HEK293 (cell line): Measurements from ENCODE around the gene DDX56.
A peak's percentile ranks its signal among the peaks of the same experiment; 100 is the strongest.

Source experiments
- AEBP2 ChIP-seq: fragments of 450-650 bp; formaldehyde crosslinking; IDR thresholded peaks from 2 replicates; pipeline ENCODE4 v1.5.1; 2016; ENCODE audit warnings: missing biosample characterization, missing genetic modification characterization, borderline replicate concordance
- IKZF3 ChIP-seq: fragments of 450-650 bp; IDR thresholded peaks from 2 replicates; pipeline ENCODE4 v1.5.0; 2018; ENCODE audit warnings: missing biosample characterization, mild to moderate bottlenecking, missing genetic modification characterization, moderate library complexity
- KLF16 ChIP-seq: fragments of 450-650 bp; formaldehyde crosslinking; IDR thresholded peaks from 2 replicates; pipeline ENCODE4 v1.5.1; 2017; ENCODE audit warnings: missing biosample characterization, missing genetic modification characterization
- MZF1 ChIP-seq: fragments of 450-650 bp; formaldehyde crosslinking; IDR thresholded peaks from 2 replicates; pipeline ENCODE4 v1.5.1; 2017; ENCODE audit warnings: missing biosample characterization, missing genetic modification characterization, borderline replicate concordance
- REPIN1 ChIP-seq: fragments of 450-650 bp; formaldehyde crosslinking; IDR thresholded peaks from 2 replicates; pipeline ENCODE4 v1.5.1; 2017; ENCODE audit warnings: missing biosample characterization, missing genetic modification characterization, low read depth
- SCRT1 ChIP-seq: fragments of 450-650 bp; formaldehyde crosslinking; IDR thresholded peaks from 2 replicates; pipeline ENCODE4 v1.5.1; 2016; ENCODE audit warnings: missing biosample characterization, missing genetic modification characterization, borderline replicate concordance
- SP3 ChIP-seq: fragments of 450-650 bp; formaldehyde crosslinking; IDR thresholded peaks from 2 replicates; pipeline ENCODE4 v1.5.1; 2016; ENCODE audit warnings: missing biosample characterization, missing genetic modification characterization
- ZBTB17 ChIP-seq: fragments of 450-650 bp; formaldehyde crosslinking; IDR thresholded peaks from 2 replicates; pipeline ENCODE4 v1.5.1; 2016; ENCODE audit warnings: missing biosample characterization, missing genetic modification characterization
- ZBTB21 ChIP-seq: fragments of 450-650 bp; formaldehyde crosslinking; IDR thresholded peaks from 2 replicates; pipeline ENCODE4 v1.5.1; 2017; ENCODE audit warnings: missing biosample characterization, missing genetic modification characterization
- ZBTB6 ChIP-seq: fragments of 450-650 bp; formaldehyde crosslinking; IDR thresholded peaks from 2 replicates; pipeline ENCODE4 v1.5.1; 2017; ENCODE audit warnings: missing biosample characterization, missing genetic modification characterization
- ZIC2 ChIP-seq: fragments of 450-650 bp; formaldehyde crosslinking; IDR thresholded peaks from 2 replicates; pipeline ENCODE4 v1.5.1; 2016; ENCODE audit warnings: missing biosample characterization, missing genetic modification characterization
- ZNF10 ChIP-seq: fragments of 450-650 bp; formaldehyde crosslinking; IDR thresholded peaks from 2 replicates; pipeline ENCODE4 v1.5.1; 2017; ENCODE audit warnings: missing biosample characterization, missing genetic modification characterization
- ZNF112 ChIP-seq: fragments of 450-650 bp; formaldehyde crosslinking; IDR thresholded peaks from 2 replicates; pipeline ENCODE4 v1.5.0; 2017; ENCODE audit warnings: missing biosample characterization, missing genetic modification characterization
- ZNF133 ChIP-seq: fragments of 450-650 bp; formaldehyde crosslinking; IDR thresholded peaks from 2 replicates; pipeline ENCODE4 v1.5.1; 2016; ENCODE audit warnings: missing biosample characterization, missing genetic modification characterization
- ZNF138 ChIP-seq: fragments of 450-650 bp; formaldehyde crosslinking; IDR thresholded peaks from 2 replicates; pipeline ENCODE4 v1.5.1; 2016; ENCODE audit warnings: missing biosample characterization, missing genetic modification characterization, borderline replicate concordance
- ZNF16 ChIP-seq: fragments of 450-650 bp; formaldehyde crosslinking; IDR thresholded peaks from 2 replicates; pipeline ENCODE4 v1.5.1; 2016; ENCODE audit warnings: low read depth, missing biosample characterization, missing genetic modification characterization
- ZNF175 ChIP-seq: fragments of 450-650 bp; formaldehyde crosslinking; IDR thresholded peaks from 2 replicates; pipeline ENCODE4 v1.5.1; 2016; ENCODE audit warnings: missing biosample characterization, missing genetic modification characterization
- ZNF184 ChIP-seq: fragments of 450-650 bp; IDR thresholded peaks from 2 replicates; pipeline ENCODE4 v1.5.1; 2018; ENCODE audit warnings: missing biosample characterization, mild to moderate bottlenecking, missing genetic modification characterization
- ZNF2 ChIP-seq: fragments of 450-650 bp; formaldehyde crosslinking; IDR thresholded peaks from 2 replicates; pipeline ENCODE4 v1.5.1; 2016; ENCODE audit warnings: missing biosample characterization, missing genetic modification characterization
- ZNF202 ChIP-seq: fragments of 450-650 bp; formaldehyde crosslinking; IDR thresholded peaks from 2 replicates; pipeline ENCODE4 v1.5.1; 2016; ENCODE audit warnings: missing biosample characterization, missing genetic modification characterization, borderline replicate concordance
- ZNF26 ChIP-seq: fragments of 450-650 bp; formaldehyde crosslinking; IDR thresholded peaks from 2 replicates; pipeline ENCODE4 v1.5.1; 2016; ENCODE audit warnings: missing biosample characterization, missing genetic modification characterization
- ZNF280C ChIP-seq: fragments of 450-650 bp; formaldehyde crosslinking; IDR thresholded peaks from 2 replicates; pipeline ENCODE4 v1.5.1; 2016; ENCODE audit warnings: missing biosample characterization, missing genetic modification characterization
- ZNF292 ChIP-seq: fragments of 450-650 bp; formaldehyde crosslinking; IDR thresholded peaks from 2 replicates; pipeline ENCODE4 v1.5.1; 2016; ENCODE audit warnings: low read depth, missing biosample characterization, missing genetic modification characterization, borderline replicate concordance
- ZNF302 ChIP-seq: fragments of 450-650 bp; formaldehyde crosslinking; IDR thresholded peaks from 2 replicates; pipeline ENCODE4 v1.5.1; 2016; ENCODE audit warnings: missing biosample characterization, missing genetic modification characterization, low read depth
- ZNF335 ChIP-seq: fragments of 450-650 bp; formaldehyde crosslinking; conservative IDR thresholded peaks from 2 replicates; pipeline ENCODE4 v1.5.1; 2016; ENCODE audit warnings: missing biosample characterization, missing genetic modification characterization
- ZNF544 ChIP-seq: fragments of 450-650 bp; formaldehyde crosslinking; IDR thresholded peaks from 2 replicates; pipeline ENCODE4 v1.5.0; 2017; ENCODE audit warnings: missing biosample characterization, missing genetic modification characterization
- ZNF549 ChIP-seq: fragments of 450-650 bp; IDR thresholded peaks from 2 replicates; pipeline ENCODE4 v1.5.1; 2018; ENCODE audit warnings: missing biosample characterization, missing genetic modification characterization, mild to moderate bottlenecking, inconsistent platforms, moderate library complexity
- ZNF600 ChIP-seq: fragments of 450-650 bp; formaldehyde crosslinking; IDR thresholded peaks from 2 replicates; pipeline ENCODE4 v1.5.1; 2016; ENCODE audit warnings: missing biosample characterization, missing genetic modification characterization
- ZNF654 ChIP-seq: fragments of 450-650 bp; formaldehyde crosslinking; IDR thresholded peaks from 2 replicates; pipeline ENCODE4 v1.5.1; 2016; ENCODE audit warnings: low read depth, missing biosample characterization, missing genetic modification characterization
- ZNF701 ChIP-seq: fragments of 450-650 bp; formaldehyde crosslinking; IDR thresholded peaks from 2 replicates; pipeline ENCODE4 v1.5.1; 2016; ENCODE audit warnings: missing biosample characterization, missing genetic modification characterization
- ZNF704 ChIP-seq: fragments of 450-650 bp; formaldehyde crosslinking; IDR thresholded peaks from 2 replicates; pipeline ENCODE4 v1.5.1; 2016; ENCODE audit warnings: missing biosample characterization, missing genetic modification characterization
- ZNF707 ChIP-seq: fragments of 450-650 bp; formaldehyde crosslinking; IDR thresholded peaks from 2 replicates; pipeline ENCODE4 v1.5.1; 2016; ENCODE audit warnings: missing biosample characterization, missing genetic modification characterization
- ZNF785 ChIP-seq: fragments of 450-650 bp; formaldehyde crosslinking; IDR thresholded peaks from 2 replicates; pipeline ENCODE4 v1.5.1; 2016; ENCODE audit warnings: missing biosample characterization, missing genetic modification characterization
- ZNF830 ChIP-seq: fragments of 450-650 bp; IDR thresholded peaks from 2 replicates; pipeline ENCODE4 v1.5.0; 2018; ENCODE audit warnings: missing biosample characterization, missing genetic modification characterization, low read depth, mild to moderate bottlenecking, moderate library complexity
- ZXDB ChIP-seq: fragments of 450-650 bp; formaldehyde crosslinking; IDR thresholded peaks from 2 replicates; pipeline ENCODE4 v1.5.1; 2016; ENCODE audit warnings: missing biosample characterization, missing genetic modification characterization

Gene DDX56

GRCh38 chr7:44565097-44565794 lies 8.5 kb downstream of the DDX56 start (continued):
- TF ChIP-seq SCRT1 (tag by site-specific recombination) (0 out of 2 replicates have a peak, but pooled peaks have one; percentile 15), ZNF133 (no peak), ZNF280C (tag by site-specific recombination) (no peak), ZXDB (tag by site-specific recombination) (no peak), ZBTB21 (tag by site-specific recombination) (no peak), ZNF202 (tag by site-specific recombination) (no peak), ZNF654 (tag by site-specific recombination) (peak; percentile 40), ZNF704 (tag by site-specific recombination) (no peak), AEBP2 (tag by site-specific recombination) (no peak), ZNF16 (tag by site-specific recombination) (no peak), ZNF701 (tag by site-specific recombination) (no peak), ZNF184 (tag by site-specific recombination) (no peak), ZNF26 (tag by site-specific recombination) (no peak), ZBTB6 (no peak), ZNF335 (tag by site-specific recombination) (peak; percentile 94), KLF16 (tag by site-specific recombination) (no peak), REPIN1 (tag by site-specific recombination) (no peak), ZIC2 (tag by site-specific recombination) (no peak), ZNF2 (tag by site-specific recombination) (0 out of 2 replicates have a peak, but pooled peaks have one; percentile 40), ZNF544 (tag by site-specific recombination) (no peak), ZNF10 (tag by site-specific recombination) (no peak), ZNF707 (tag by site-specific recombination) (no peak), ZNF830 (tag by site-specific recombination) (no peak), ZNF600 (tag by site-specific recombination) (peak; percentile 31; the same call in 1 of the 2 replicates), ZNF112 (no peak), ZNF292 (no peak), ZNF138 (no peak), IKZF3 (tag by site-specific recombination) (peak; percentile 21; the same call in 1 of the 2 replicates), ZNF549 (tag by site-specific recombination) (no peak), ZNF785 (no peak), MZF1 (no peak), SP3 (tag by site-specific recombination) (no peak), ZNF302 (tag by site-specific recombination) (no peak), ZNF175 (no peak), ZBTB17 (tag by site-specific recombination) (no peak; the same call in 1 of the 2 replicates)
